Activated B cell treated with CpG ODN at 0.5 μM for 24 hours (primary cell): ENCODE data around the gene RPS6KA5. TPM values are rescaled to one million over a fixed set of nuclear protein-coding genes. Genes with fewer than 3 reads are reported as not detected.
"Not testable (repeated sequence)": the region's sequence is repeated elsewhere in the genome, so short reads cannot be mapped to it uniquely, and the experiment has no call there.

Experiments
- ATAC-seq: fragments of 200-7000 bp; cut with Tn5 transposase; one replicate; pipeline ENCODE4 v1.10.0; 2021; ENCODE audit warnings: low read depth, mild to moderate bottlenecking, moderate library complexity
- CTCF ChIA-PET: fragments of 350-600 bp; sonication (Branson Sonifier 250); formaldehyde crosslinking; loops from one replicate; lab custom pipeline; 2021; ENCODE audit warnings: antibody characterized with exemption; lab: Charles Lee
- POLR2A ChIA-PET: fragments of 350-600 bp; sonication (Branson Sonifier 250); formaldehyde crosslinking; loops from one replicate; lab custom pipeline; 2021; ENCODE audit warnings: antibody characterized with exemption; lab: Charles Lee
- DNase-seq: peaks from one replicate; pipeline ENCODE4 v3.0.0; 2022
- H3K27ac Mint-ChIP-seq: one replicate; pipeline ENCODE4 v1.8.0; 2020; ENCODE audit warnings: mixed read lengths
- H3K27me3 Mint-ChIP-seq: one replicate; pipeline ENCODE4 v1.8.0; 2021; ENCODE audit warnings: mixed read lengths
- H3K36me3 Mint-ChIP-seq: one replicate; pipeline ENCODE4 v1.8.0; 2021; ENCODE audit warnings: low read depth, mixed read lengths
- H3K4me1 Mint-ChIP-seq: one replicate; pipeline ENCODE4 v1.8.0; 2021; ENCODE audit warnings: mixed read lengths
- H3K4me3 Mint-ChIP-seq: one replicate; pipeline ENCODE4 v1.8.0; 2020; ENCODE audit warnings: mild to moderate bottlenecking, mixed read lengths
- H3K9me3 Mint-ChIP-seq: one replicate; pipeline ENCODE4 v1.8.0; 2020; ENCODE audit warnings: mixed read lengths
- CTCF ChIP-seq: fragments of 200-600 bp; IDR thresholded peaks from one replicate; pipeline ENCODE4 v1.8.0; 2022; ENCODE audit warnings: antibody characterized with exemption, mild to moderate bottlenecking
- intact Hi-C: fragments of 100-400 bp; cut with micrococcal nuclease; formaldehyde crosslinking; loops from one replicate; pipeline ENCODE4 v1.15.1; 2024
- total RNA-seq: library from RNA; stranded (reverse); gene quantifications from 2 replicates; pipeline ENCODE4 v1.2.3, GENCODE V29; 2022

Gene RPS6KA5
- total RNA-seq, 1 donor from 2014 or later: 16.3 TPM

- peaks cover 12% of the 10 kb centered on the region for H3K4me1 Mint-ChIP-seq
- TF ChIP-seq CTCF: no peak
- peaks cover 4% of the 10 kb centered on the region for H3K9me3 Mint-ChIP-seq
- peak; percentile 4 for ATAC-seq
- no peaks in the 10 kb centered on the region for H3K27me3 Mint-ChIP-seq
- peak overlapping the region; percentile 81 for H3K4me3 Mint-ChIP-seq
- DNase-seq: no peak
- no peaks in the 10 kb centered on the region for H3K36me3 Mint-ChIP-seq
- POLR2A ChIA-PET: interaction anchor here (1.2 kb wide), 1 partner anchor 286 kb away, joined by 5 read pairs; the partner anchor contains the start of gene DGLUCY
- CTCF ChIA-PET: interaction anchor here (1.0 kb wide), 1 partner anchor 74 kb away, joined by 3 read pairs; no protein-coding TSS in a partner anchor
- H3K27ac Mint-ChIP-seq: peak overlapping the region; percentile 65
- intact Hi-C loops: loop anchor here (1.0 to 2.0 kb wide), 5 partner anchors 71 to 874 kb away; partner anchors contain the start of genes RPS6KA5 and TDP1
Measured at GRCh38 chr14:90828642-90829487, 231.6 kb downstream of the RPS6KA5 start.

DNA sequence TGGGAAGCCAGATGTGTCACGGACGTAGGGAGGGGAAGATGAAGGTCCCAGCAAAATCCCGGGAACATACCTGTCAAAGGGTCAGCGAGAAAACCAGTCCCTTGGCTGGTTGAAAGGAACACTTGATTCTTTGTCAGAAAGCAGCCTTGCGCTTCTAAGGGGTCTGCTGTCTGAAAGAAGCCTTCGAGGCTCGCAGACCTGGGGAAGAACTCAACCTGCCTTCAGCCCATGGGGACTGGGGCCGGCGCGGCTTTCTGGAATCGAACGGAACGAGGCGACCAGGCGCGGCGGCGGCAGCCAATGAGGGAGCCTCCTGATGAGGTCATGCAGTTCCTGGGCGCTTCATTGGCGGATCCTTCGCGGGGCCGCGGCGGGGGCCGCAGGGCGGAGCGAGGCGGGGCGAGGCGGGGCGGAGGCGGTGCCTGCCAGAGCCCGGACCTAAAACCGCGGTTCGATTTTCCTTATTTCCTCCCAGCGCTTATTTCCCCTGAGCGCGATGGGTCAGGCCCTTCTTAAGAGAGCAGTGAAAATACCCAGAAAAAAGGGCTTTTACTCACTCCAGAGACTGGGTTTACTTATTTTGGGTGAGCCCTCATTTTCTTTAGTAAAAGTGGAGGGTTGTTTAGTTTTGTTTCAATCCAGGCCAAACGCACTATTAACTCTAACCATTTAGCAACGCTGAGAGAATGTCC lies 232.4 kb downstream of the RPS6KA5 start:
- peak; percentile 100 for ATAC-seq
- H3K9me3 Mint-ChIP-seq: peaks cover 9% of the 10 kb centered on the region
- intact Hi-C loops: loop anchor here (1.0 to 2.0 kb wide), 5 partner anchors 70 to 873 kb away; partner anchors contain the start of genes RPS6KA5 and TDP1
- peak; percentile 88 for DNase-seq
- H3K27ac Mint-ChIP-seq: peak overlapping the region; percentile 65
- ChIA-PET CTCF (interaction anchor here (1.0 to 1.1 kb wide), 2 partner anchors 12 to 75 kb away, joined by 3 to 4 read pairs; partner anchors contain the start of gene TTC7B), POLR2A (interaction anchor here (1.2 kb wide), 1 partner anchor 286 kb away, joined by 5 read pairs; the partner anchor contains the start of gene DGLUCY)
- peak overlapping the region; percentile 81 for H3K4me3 Mint-ChIP-seq
- H3K36me3 Mint-ChIP-seq: no peaks in the 10 kb centered on the region
- H3K4me1 Mint-ChIP-seq: peaks cover 12% of the 10 kb centered on the region
- no peak for TF ChIP-seq CTCF
- H3K27me3 Mint-ChIP-seq: no peaks in the 10 kb centered on the region

- peaks cover 13% of the 10 kb centered on the region for H3K9me3 Mint-ChIP-seq
- H3K27ac Mint-ChIP-seq, ATAC-seq, CTCF ChIA-PET, H3K27me3 Mint-ChIP-seq, DNase-seq, POLR2A ChIA-PET, H3K36me3 Mint-ChIP-seq, intact Hi-C loops, H3K4me1 Mint-ChIP-seq, H3K4me3 Mint-ChIP-seq: not testable (repeated sequence)
Measured at GRCh38 chr14:90823542-90823941, 236.9 kb downstream of the RPS6KA5 start.

- DNase-seq (no peak), ATAC-seq (peak; percentile 50)
- intact Hi-C loops: no loop called here
- H3K27me3 Mint-ChIP-seq: peaks cover 7% of the 10 kb centered on the region
- H3K9me3 Mint-ChIP-seq: peaks cover 13% of the 10 kb centered on the region
- no peak overlapping the region for H3K4me3 Mint-ChIP-seq
- TF ChIP-seq CTCF: no peak
- no peaks in the 10 kb centered on the region for H3K36me3 Mint-ChIP-seq
- no peak overlapping the region for H3K27ac Mint-ChIP-seq
- POLR2A ChIA-PET: no interaction called here
- H3K4me1 Mint-ChIP-seq: no peaks in the 10 kb centered on the region
- CTCF ChIA-PET: no interaction called here
Measured at GRCh38 chr14:90820958-90821357, 239.5 kb downstream of the RPS6KA5 start.

DNA sequence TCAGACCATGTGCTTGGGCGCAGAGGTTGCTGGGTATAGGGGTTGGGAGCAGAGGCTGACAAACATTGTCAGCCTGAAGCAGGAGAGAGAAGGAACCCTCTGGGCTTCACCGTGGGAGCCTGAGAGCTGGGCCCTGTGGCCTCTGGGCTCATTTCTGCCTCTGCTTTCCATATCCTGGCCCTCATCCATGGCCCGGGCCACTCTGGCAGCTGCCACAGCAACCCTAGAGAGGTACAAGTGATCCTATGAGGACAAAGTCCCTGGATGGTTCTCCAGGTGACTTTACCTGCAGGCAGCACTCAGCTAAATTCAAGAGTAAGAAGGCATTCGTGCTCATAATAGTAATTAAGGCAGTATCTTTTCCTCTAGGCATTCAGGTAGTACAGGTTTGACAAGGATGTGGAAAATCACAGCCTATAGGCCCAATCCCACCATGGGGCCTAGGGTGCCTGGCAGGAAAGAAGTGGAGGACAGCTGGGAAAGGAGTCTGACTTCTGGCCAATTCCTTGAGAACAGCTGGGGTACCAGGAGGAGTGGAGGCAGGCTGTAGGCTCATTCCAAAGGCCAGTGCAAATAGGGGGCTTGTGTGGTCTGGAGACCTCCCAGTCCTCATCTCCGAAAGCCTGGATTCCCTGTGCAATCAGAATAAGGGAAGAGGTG lies 240.6 kb downstream of the RPS6KA5 start:
- Mint-ChIP-seq H3K9me3 (peaks cover 13% of the 10 kb centered on the region), H3K27me3 (peaks cover 11% of the 10 kb centered on the region), H3K4me1 (no peaks in the 10 kb centered on the region), H3K4me3 (no peak overlapping the region), H3K36me3 (no peaks in the 10 kb centered on the region), H3K27ac (no peak overlapping the region)
- intact Hi-C loops: no loop called here
- POLR2A ChIA-PET: no interaction called here
- DNase-seq (no peak), ATAC-seq (no peak)
- no peak for TF ChIP-seq CTCF
- CTCF ChIA-PET: no interaction called here
